AG04449 (cell line): ENCODE measurements around the gene BCAR1.
"Not testable (repeated sequence)": the region's sequence is repeated elsewhere in the genome, so short reads cannot be mapped to it uniquely, and the experiment has no call there.

Source experiments
- CTCF ChIA-PET: fragments of 350-600 bp; formaldehyde crosslinking; extraction: SDS; loops from one replicate; lab custom pipeline; 2021; ENCODE audit warnings: antibody characterized with exemption; lab: Yijun Ruan, JAX
- POLR2A ChIA-PET: fragments of 400-600, 350-600 bp; formaldehyde crosslinking; extraction: SDS; loops from one replicate; lab custom pipeline; 2020; ENCODE audit warnings: antibody characterized with exemption, inconsistent platforms; lab: Yijun Ruan, JAX
- DNase-seq: peaks from one replicate; pipeline ENCODE4 v3.0.0-alpha.2; 2010; ENCODE audit warnings: low read depth, low spot score
- H3K4me3 ChIP-seq: 2 replicates; pipeline ENCODE4 v1.5.1; 2011; ENCODE audit warnings: low read depth, mild to moderate bottlenecking, control low read depth, low read length
- CTCF ChIP-seq: IDR thresholded peaks from one replicate; pipeline ENCODE4 v1.5.1; 2011; ENCODE audit warnings: mild to moderate bottlenecking, moderate library complexity, low read length, control low read depth, inconsistent platforms; ENCODE audit not compliant: insufficient read depth; ENCODE audit errors: missing control alignments

Gene BCAR1

DNA sequence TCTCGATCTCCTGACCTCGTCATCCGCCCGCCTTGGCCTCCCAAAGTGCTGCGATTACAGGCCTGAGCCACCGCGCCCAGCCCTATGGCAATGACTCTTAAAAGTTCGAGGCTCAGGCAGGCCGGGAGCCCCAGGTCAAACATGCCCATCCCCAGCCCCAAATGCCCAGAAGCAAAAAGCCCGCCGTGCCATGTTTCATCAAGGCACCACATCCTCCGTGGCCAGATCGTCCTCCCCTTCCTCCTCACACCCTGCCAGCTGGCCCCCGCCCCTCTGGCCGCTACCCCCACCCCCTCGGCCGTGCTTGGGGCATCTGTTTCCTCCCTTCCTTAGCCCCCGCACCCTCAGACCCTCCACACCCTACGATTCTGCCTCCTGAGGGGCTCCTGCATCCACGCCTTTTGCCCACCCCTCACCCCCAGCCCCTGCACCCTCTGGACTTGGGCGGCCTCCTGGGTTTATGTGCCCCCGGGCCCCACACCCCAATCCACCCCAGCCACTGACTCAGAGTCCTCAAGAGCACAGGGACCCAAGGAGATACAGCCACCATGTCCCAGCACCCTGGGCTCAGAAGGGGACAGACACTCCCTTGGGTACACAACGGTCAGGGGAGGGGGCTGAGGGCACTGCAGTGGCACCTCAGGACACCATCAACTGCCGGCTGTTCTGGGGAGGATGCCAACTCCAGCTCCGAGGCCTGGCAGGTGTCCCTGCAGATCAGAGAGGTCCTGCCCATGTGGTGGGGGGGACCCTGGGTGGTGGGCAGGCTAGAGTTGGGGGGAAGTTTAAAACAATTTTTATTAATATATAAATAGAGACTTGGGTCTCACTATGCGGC lies 25.5 kb downstream of the BCAR1 start:
- H3K4me3 ChIP-seq: no peak overlapping the region
- CTCF ChIA-PET: interaction anchor here (2.0 kb wide), 1 partner anchor 8 kb away, joined by 9 read pairs; no protein-coding TSS in a partner anchor
- TF ChIP-seq CTCF: no peak
- DNase-seq: no peak
- POLR2A ChIA-PET: interaction anchor here (0.6 to 1.8 kb wide), 3 partner anchors 19 to 104 kb away, joined by 3 to 11 read pairs (median 3); partner anchors contain the start of gene CTRB2

DNA sequence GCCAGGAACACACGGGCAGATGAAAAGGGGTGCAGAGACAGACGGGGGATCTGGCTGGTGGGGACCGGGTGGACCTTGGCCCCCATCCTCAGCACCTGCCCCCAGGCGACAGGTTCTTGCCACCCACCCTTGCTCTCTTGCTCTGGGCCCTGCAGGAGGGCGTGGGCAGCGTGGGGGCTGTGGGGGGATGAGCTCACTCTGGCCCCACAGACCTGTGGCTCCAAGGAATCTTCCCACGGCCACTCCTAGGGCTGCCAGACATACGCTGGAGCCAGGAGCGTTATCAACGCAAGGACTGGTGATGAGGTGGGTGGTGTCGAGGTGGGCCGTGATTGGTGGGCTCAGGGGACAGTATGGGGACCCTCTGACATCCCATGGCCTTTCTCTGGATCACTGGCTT lies 26.3 kb downstream of the BCAR1 start:
- no peak for DNase-seq
- TF ChIP-seq CTCF: no peak
- no peak overlapping the region for H3K4me3 ChIP-seq
- ChIA-PET POLR2A (interaction anchor here (0.6 to 1.8 kb wide), 2 partner anchors 18 to 79 kb away, joined by 3 to 11 read pairs; partner anchors contain the start of gene CTRB2), CTCF (interaction anchor here (2.0 kb wide), 1 partner anchor 9 kb away, joined by 9 read pairs; no protein-coding TSS in a partner anchor)

DNA sequence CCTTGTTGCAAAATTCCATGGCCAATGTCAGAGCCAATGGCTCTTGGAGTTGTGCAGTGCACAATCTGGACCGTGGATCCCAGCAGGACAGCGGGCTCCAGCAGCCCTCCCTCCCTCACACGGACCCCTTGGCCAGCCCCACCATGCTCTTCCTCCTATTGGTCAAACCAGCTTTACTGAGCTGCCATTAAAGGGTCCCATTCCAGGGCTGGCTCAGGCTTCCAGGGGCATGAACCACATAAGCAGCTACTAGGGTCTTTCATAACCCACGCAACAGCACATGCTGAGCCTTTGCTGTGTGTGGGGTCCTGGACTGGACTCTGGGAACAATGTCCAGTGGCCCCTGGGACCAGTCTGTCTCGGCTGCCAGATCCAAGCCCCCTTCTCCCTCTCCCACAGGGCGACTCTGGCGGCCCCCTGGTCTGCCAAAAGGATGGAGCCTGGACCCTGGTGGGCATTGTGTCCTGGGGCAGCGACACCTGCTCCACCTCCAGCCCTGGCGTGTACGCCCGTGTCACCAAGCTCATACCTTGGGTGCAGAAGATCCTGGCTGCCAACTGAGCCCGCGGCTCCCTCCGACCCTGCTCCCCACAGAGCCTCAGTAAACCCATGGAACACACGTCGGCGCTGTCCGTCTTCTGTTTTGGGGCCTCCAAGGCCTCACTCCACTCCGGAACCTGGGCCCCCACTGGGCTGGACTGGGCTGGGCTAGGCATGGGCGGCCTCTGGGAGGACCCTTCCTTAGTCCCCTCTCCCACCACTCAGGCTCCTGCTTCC lies 26.9 kb downstream of the BCAR1 start:
- ChIA-PET POLR2A (interaction anchor here (0.6 to 1.8 kb wide), 3 partner anchors 10 to 18 kb away, joined by 3 to 11 read pairs (median 3); partner anchors contain the start of gene CTRB2), CTCF (interaction anchor here (2.0 kb wide), 1 partner anchor 9 kb away, joined by 9 read pairs; no protein-coding TSS in a partner anchor)
- no peak for DNase-seq

GRCh38 chr16:75223129-75223528 lies 28.3 kb downstream of the BCAR1 start:
- POLR2A ChIA-PET, H3K4me3 ChIP-seq, DNase-seq: not testable (repeated sequence)
- CTCF ChIA-PET: interaction anchor here (7.5 kb wide), 1 partner anchor 22 kb away, joined by 74 read pairs; no protein-coding TSS in a partner anchor

More for the DNA sequence above, 26.9 kb downstream of the BCAR1 start:
- H3K4me3 ChIP-seq: no peak overlapping the region
- TF ChIP-seq CTCF: no peak

GRCh38 chr16:75222271-75222783 lies 29.1 kb downstream of the BCAR1 start:
- DNase-seq: no peak
- CTCF ChIA-PET: interaction anchor here (0.7 to 7.5 kb wide), 2 partner anchors 12 to 22 kb away, joined by 3 to 74 read pairs; no protein-coding TSS in a partner anchor
- TF ChIP-seq CTCF: no peak
- H3K4me3 ChIP-seq: no peak overlapping the region
- POLR2A ChIA-PET: no interaction called here

DNA sequence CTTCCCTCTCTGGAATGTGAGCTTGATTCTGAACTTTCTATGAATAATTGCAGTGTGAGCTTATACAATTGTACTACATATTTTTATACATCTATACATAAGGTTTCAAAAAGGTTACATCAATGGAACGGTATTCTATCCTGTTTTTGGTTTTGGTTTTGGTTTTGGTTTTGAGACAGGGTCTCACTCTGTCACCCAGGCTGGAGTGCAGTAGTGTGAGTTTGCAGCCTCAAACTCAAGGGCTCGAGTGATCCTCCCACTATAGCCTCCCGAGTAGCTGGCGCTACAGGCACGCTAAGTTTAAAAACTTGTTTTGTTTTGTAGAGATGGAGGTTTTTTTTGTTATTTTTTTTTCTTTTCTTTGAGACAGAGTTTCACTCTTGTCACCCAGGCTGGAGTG lies 31.6 kb downstream of the BCAR1 start:
- CTCF ChIA-PET: interaction anchor here (0.6 to 7.5 kb wide), 5 partner anchors 14 to 245 kb away, joined by 3 to 74 read pairs (median 3); partner anchors contain the start of gene TMEM170A
- no peak for TF ChIP-seq CTCF
- DNase-seq: no peak
- no peak overlapping the region for H3K4me3 ChIP-seq
- POLR2A ChIA-PET: no interaction called here
